Activated T-cell treated with anti-CD3 and anti-CD28 coated beads, Interleukin-2, amount 50 U/mL, for 4 hours (primary cell): Measurements from ENCODE around the gene FGD3. TPM values are rescaled to one million over a fixed set of nuclear protein-coding genes. Genes with fewer than 3 reads are reported as not detected.
A peak's percentile ranks its signal among the peaks of the same experiment; 100 is the strongest.

Source experiments
- ATAC-seq, 2 donors: fragments of 200-7000 bp; cut with Tn5 transposase; one replicate each; pipeline ENCODE4 v1.10.0; 2021
- DNase-seq: peaks from one replicate; pipeline ENCODE4 v3.0.0-alpha.2; 2020
- H3K27me3 Mint-ChIP-seq: one replicate; pipeline ENCODE4 v1.8.0; 2021; ENCODE audit warnings: low read depth, mixed read lengths
- H3K36me3 Mint-ChIP-seq: one replicate; pipeline ENCODE4 v1.8.0; 2022; ENCODE audit warnings: mixed read lengths; ENCODE audit not compliant: insufficient read depth
- H3K4me1 Mint-ChIP-seq: one replicate; pipeline ENCODE4 v1.8.0; 2021; ENCODE audit warnings: low read depth, mixed read lengths
- H3K4me3 Mint-ChIP-seq: one replicate; pipeline ENCODE4 v1.8.0; 2021; ENCODE audit warnings: mild to moderate bottlenecking, moderate library complexity, mixed read lengths
- H3K9me3 Mint-ChIP-seq: one replicate; pipeline ENCODE4 v1.8.0; 2021; ENCODE audit warnings: mixed read lengths
- total RNA-seq, 3 donors: library from RNA; stranded (reverse); gene quantifications; one replicate each; pipeline ENCODE4 v1.2.1, GENCODE V29; 2021

Gene FGD3
- total RNA-seq, 3 donors from 2014 or later: 32.5 to 36.3 (median 32.6) TPM

- peak; percentile 24 to 27 for ATAC-seq
Measured at GRCh38 chr9:93059011-93059714, 111.8 kb downstream of the FGD3 start.

GRCh38 chr9:93059715-93060578 is 112.6 kb downstream of the FGD3 start:
- ATAC-seq (no peak), DNase-seq (no peak)
- Mint-ChIP-seq H3K27me3 (no peaks in the 10 kb centered on the region), H3K4me1 (peaks cover 70% of the 10 kb centered on the region), H3K36me3 (no peaks in the 10 kb centered on the region), H3K9me3 (no peaks in the 10 kb centered on the region), H3K4me3 (peak overlapping the region; percentile 88)

More at GRCh38 chr9:93059011-93059714, 111.8 kb downstream of the FGD3 start:
- Mint-ChIP-seq H3K36me3 (no peaks in the 10 kb centered on the region), H3K27me3 (no peaks in the 10 kb centered on the region), H3K9me3 (no peaks in the 10 kb centered on the region), H3K4me3 (peak overlapping the region; percentile 88), H3K4me1 (peaks cover 63% of the 10 kb centered on the region)
- DNase-seq: peak; percentile 36

GRCh38 chr9:93060746-93061259 is 113.5 kb downstream of the FGD3 start:
- Mint-ChIP-seq H3K36me3 (peaks cover 2% of the 10 kb centered on the region), H3K4me1 (peaks cover 75% of the 10 kb centered on the region), H3K27me3 (no peaks in the 10 kb centered on the region), H3K4me3 (peak overlapping the region; percentile 88), H3K9me3 (no peaks in the 10 kb centered on the region)
- DNase-seq: no peak
- no peak for ATAC-seq

- ATAC-seq (no peak), DNase-seq (no peak)
- peak overlapping the region; percentile 88 for H3K4me3 Mint-ChIP-seq
- H3K27me3 Mint-ChIP-seq: no peaks in the 10 kb centered on the region
- peaks cover 4% of the 10 kb centered on the region for H3K36me3 Mint-ChIP-seq
- no peaks in the 10 kb centered on the region for H3K9me3 Mint-ChIP-seq
- H3K4me1 Mint-ChIP-seq: peaks cover 80% of the 10 kb centered on the region
Measured at GRCh38 chr9:93061260-93061751, 114.0 kb downstream of the FGD3 start.

- H3K36me3 Mint-ChIP-seq: peaks cover 5% of the 10 kb centered on the region
Measured at GRCh38 chr9:93061791-93062763, 114.8 kb downstream of the FGD3 start.

GRCh38 chr9:93064392-93065134 is 117.2 kb downstream of the FGD3 start:
- H3K36me3 Mint-ChIP-seq: peaks cover 15% of the 10 kb centered on the region
- DNase-seq: peak; percentile 74
- peak; percentile 93 to 95 for ATAC-seq
- H3K4me3 Mint-ChIP-seq: peak overlapping the region; percentile 78
- H3K4me1 Mint-ChIP-seq: peaks cover 93% of the 10 kb centered on the region
- H3K27me3 Mint-ChIP-seq: no peaks in the 10 kb centered on the region
- no peaks in the 10 kb centered on the region for H3K9me3 Mint-ChIP-seq

More at GRCh38 chr9:93061791-93062763, 114.8 kb downstream of the FGD3 start:
- ATAC-seq (no peak), DNase-seq (no peak)
- Mint-ChIP-seq H3K9me3 (no peaks in the 10 kb centered on the region), H3K4me1 (peaks cover 86% of the 10 kb centered on the region), H3K27me3 (no peaks in the 10 kb centered on the region), H3K4me3 (peak overlapping the region; percentile 67)

- DNase-seq (no peak), ATAC-seq (no peak)
- no peaks in the 10 kb centered on the region for H3K9me3 Mint-ChIP-seq
- peak overlapping the region; percentile 78 for H3K4me3 Mint-ChIP-seq
- H3K4me1 Mint-ChIP-seq: peaks cover 89% of the 10 kb centered on the region
- peaks cover 15% of the 10 kb centered on the region for H3K36me3 Mint-ChIP-seq
- H3K27me3 Mint-ChIP-seq: no peaks in the 10 kb centered on the region
Measured at GRCh38 chr9:93065135-93065720, 117.9 kb downstream of the FGD3 start.

- no peak overlapping the region for H3K4me3 Mint-ChIP-seq
Measured at GRCh38 chr9:93066978-93067603, 119.8 kb downstream of the FGD3 start.

GRCh38 chr9:93068956-93069355 is 121.6 kb downstream of the FGD3 start:
- ATAC-seq (no peak), DNase-seq (no peak)
- Mint-ChIP-seq H3K9me3 (no peaks in the 10 kb centered on the region), H3K27me3 (no peaks in the 10 kb centered on the region), H3K4me3 (no peak overlapping the region), H3K4me1 (peaks cover 79% of the 10 kb centered on the region), H3K36me3 (peaks cover 19% of the 10 kb centered on the region)

More at GRCh38 chr9:93066978-93067603, 119.8 kb downstream of the FGD3 start:
- Mint-ChIP-seq H3K4me1 (peaks cover 85% of the 10 kb centered on the region), H3K27me3 (no peaks in the 10 kb centered on the region), H3K36me3 (peaks cover 19% of the 10 kb centered on the region), H3K9me3 (no peaks in the 10 kb centered on the region)
- DNase-seq: no peak
- no peak for ATAC-seq

- Mint-ChIP-seq H3K9me3 (no peaks in the 10 kb centered on the region), H3K27me3 (no peaks in the 10 kb centered on the region), H3K36me3 (peaks cover 15% of the 10 kb centered on the region), H3K4me1 (peaks cover 69% of the 10 kb centered on the region), H3K4me3 (no peak overlapping the region)
- ATAC-seq: peak; percentile 32 to 51
- no peak for DNase-seq
Measured at GRCh38 chr9:93071464-93071863, 124.1 kb downstream of the FGD3 start.

GRCh38 chr9:93072383-93072795 is 125.1 kb downstream of the FGD3 start:
- Mint-ChIP-seq H3K4me1 (peaks cover 66% of the 10 kb centered on the region), H3K27me3 (no peaks in the 10 kb centered on the region), H3K36me3 (peaks cover 14% of the 10 kb centered on the region), H3K4me3 (no peak overlapping the region), H3K9me3 (no peaks in the 10 kb centered on the region)
- DNase-seq (peak; percentile 40), ATAC-seq (peak in 1 of 2 donors; percentile 70)

GRCh38 chr9:93076101-93076791 is 128.9 kb downstream of the FGD3 start:
- ATAC-seq: no peak
- H3K4me1 Mint-ChIP-seq: peaks cover 39% of the 10 kb centered on the region
- H3K36me3 Mint-ChIP-seq: peaks cover 16% of the 10 kb centered on the region
- no peaks in the 10 kb centered on the region for H3K27me3 Mint-ChIP-seq
- no peaks in the 10 kb centered on the region for H3K9me3 Mint-ChIP-seq
- no peak overlapping the region for H3K4me3 Mint-ChIP-seq
- DNase-seq: no peak
